ENCODE data around the gene STK4.

GRCh38 chr20:44990957-44991356 is 24.6 kb downstream of the STK4 start:
- TF ChIP-seq CTCF (IDR thresholded peaks at IDR 0.05) = no peak
- TF ChIP-seq POLR2A (IDR thresholded peaks at IDR 0.05) = no peak
- no peak for TF ChIP-seq EP300 (IDR thresholded peaks at IDR 0.05)

Measured in ovary (tissue), 3 donors.